B cell (primary cell): ENCODE measurements around the gene UBXN2A. TPM values are rescaled to one million over a fixed set of nuclear protein-coding genes. Genes with fewer than 3 reads are reported as not detected.

Experiments
- ATAC-seq: fragments of 200-7000 bp; cut with Tn5 transposase; one replicate; pipeline ENCODE4 v1.10.0; 2021; ENCODE audit warnings: low read depth, mild to moderate bottlenecking, moderate number of reproducible peaks, moderate library complexity
- CTCF ChIA-PET: fragments of 350-600 bp; sonication (Branson Sonifier 250); formaldehyde crosslinking; loops from one replicate; lab custom pipeline; 2021; ENCODE audit warnings: antibody characterized with exemption, inconsistent platforms; lab: Charles Lee
- POLR2A ChIA-PET: fragments of 350-600 bp; sonication (Branson Sonifier 250); formaldehyde crosslinking; loops from one replicate; lab custom pipeline; 2021; ENCODE audit warnings: antibody characterized with exemption; lab: Charles Lee
- DNase-seq: peaks from one replicate; pipeline ENCODE4 v3.0.0; 2013
- H2AFZ ChIP-seq: 2 replicates; pipeline ENCODE4 v1.6.1; 2012; ENCODE audit warnings: mild to moderate bottlenecking, low read depth, low read length; ENCODE audit not compliant: insufficient read depth, poor library complexity, severe bottlenecking
- H3K27ac ChIP-seq, 2 donors: 1 replicate in 1 of 2; 2 replicates in 1 of 2; pipeline ENCODE4 v1.5.1; 2012 to 2013; ENCODE audit warnings: low read length in 2 of 2, mild to moderate bottlenecking in 2 of 2, moderate library complexity in 1 of 2
- H3K27me3 ChIP-seq, 4 experiments: fragments of 200-600 bp in 1 of 4; sonication (generic) in 1 of 4; replicated peaks in 1 of 4; 1 replicate in 2 of 4; 2 replicates in 2 of 4; pipeline versions ENCODE4 v1.6.1 to v1.7.0; 2013 to 2016; ENCODE audit warnings: low read length in 3 of 4, mild to moderate bottlenecking in 2 of 4, mixed read lengths in 1 of 4, moderate library complexity in 1 of 4; ENCODE audit not compliant: insufficient read depth in 4 of 4, control insufficient read depth in 3 of 4; ENCODE audit errors: control extremely low read depth in 1 of 4
- H3K36me3 ChIP-seq, 2 experiments: replicated peaks in 1 of 2; 1 replicate in 1 of 2; 2 replicates in 1 of 2; pipeline versions ENCODE4 v1.6.1 to v1.7.1; 2013; ENCODE audit warnings: low read length in 1 of 2; ENCODE audit not compliant: insufficient read depth in 2 of 2, control insufficient read depth in 1 of 2; ENCODE audit errors: control extremely low read depth in 1 of 2, extremely low read depth in 1 of 2
- H3K4me1 ChIP-seq, 2 donors: fragments of 200-600 bp in 1 of 2; sonication (generic) in 1 of 2; 1 replicate in 1 of 2; 2 replicates in 1 of 2; pipeline versions ENCODE4 v1.5.1 to v1.6.1; 2013 to 2017; ENCODE audit warnings: low read length in 2 of 2; ENCODE audit not compliant: control insufficient read depth in 2 of 2, insufficient read depth in 2 of 2
- H3K4me2 ChIP-seq: replicated peaks from 2 replicates; pipeline ENCODE3; 2012; ENCODE audit warnings: mild to moderate bottlenecking, low read depth, low read length; ENCODE audit not compliant: poor library complexity, severe bottlenecking
- H3K4me3 ChIP-seq, 5 experiments: fragments of 200-600 bp in 1 of 5; sonication (generic) in 1 of 5; 1 replicate in 3 of 5; 2 replicates in 2 of 5; pipeline versions ENCODE4 v1.5.1 to v1.7.0; 2011 to 2016; ENCODE audit warnings: low read length in 4 of 5, mild to moderate bottlenecking in 4 of 5, low read depth in 2 of 5, control low read depth in 1 of 5, moderate library complexity in 1 of 5; ENCODE audit not compliant: insufficient read depth in 1 of 5; ENCODE audit errors: control extremely low read depth in 1 of 5, extremely low read depth in 1 of 5
- H3K79me2 ChIP-seq: fragments of 200-600 bp; sonication (generic); one replicate; pipeline ENCODE4 v1.6.0; 2016; ENCODE audit warnings: low read length; ENCODE audit not compliant: control insufficient read depth, insufficient read depth
- H3K9ac ChIP-seq: fragments of 200-600 bp; sonication (generic); 2 replicates; pipeline ENCODE4 v1.6.1; 2017; ENCODE audit warnings: mild to moderate bottlenecking, low read length, moderate library complexity
- H3K9me3 ChIP-seq, 3 donors: one replicate each; pipeline versions ENCODE4 v1.6.1 to v1.7.1; 2013; ENCODE audit warnings: low read length in 2 of 3; ENCODE audit not compliant: control insufficient read depth in 2 of 3, insufficient read depth in 1 of 3; ENCODE audit errors: control extremely low read depth in 1 of 3
- H4K20me1 ChIP-seq: 2 replicates; pipeline ENCODE4 v1.6.0; 2012; ENCODE audit warnings: mild to moderate bottlenecking, low read length; ENCODE audit not compliant: insufficient read depth, control insufficient read depth, poor library complexity, severe bottlenecking
- H3K27ac Mint-ChIP-seq: one replicate; pipeline ENCODE4 v1.8.0; 2021; ENCODE audit warnings: mixed read lengths
- H3K27me3 Mint-ChIP-seq: one replicate; pipeline ENCODE4 v1.8.0; 2021; ENCODE audit warnings: mixed read lengths
- H3K4me1 Mint-ChIP-seq: one replicate; pipeline ENCODE4 v1.8.0; 2021; ENCODE audit warnings: mixed read lengths
- H3K4me3 Mint-ChIP-seq: one replicate; pipeline ENCODE4 v1.8.0; 2021; ENCODE audit warnings: mixed read lengths
- H3K9me3 Mint-ChIP-seq: one replicate; pipeline ENCODE4 v1.8.0; 2022; ENCODE audit warnings: mixed read lengths; ENCODE audit not compliant: insufficient read depth
- EZH2 ChIP-seq: IDR thresholded peaks from 2 replicates; pipeline ENCODE4 v1.6.1; 2012; ENCODE audit warnings: borderline replicate concordance, low read depth, mild to moderate bottlenecking, moderate library complexity, low read length; ENCODE audit not compliant: insufficient read depth, poor library complexity, severe bottlenecking
- WGBS: methylation state at CpG from one replicate; pipeline ENCODE4 v1.1.5; 2013; ENCODE audit warnings: missing lambda C conversion rate; ENCODE audit not compliant: insufficient coverage; 5-methylcytosine and 5-hydroxymethylcytosine counted together
- intact Hi-C: fragments of 100-400 bp; cut with micrococcal nuclease; formaldehyde crosslinking; loops from one replicate; pipeline ENCODE4 v1.10.0; 2022
- polyA plus RNA-seq: library from polyadenylated mRNA; depleted of rRNA; stranded (reverse); fragments of >200 nt; gene quantifications from 2 replicates; pipeline ENCODE4 v1.2.3, GENCODE V29; 2012
- total RNA-seq, 2 donors: library from RNA; stranded (reverse); fragments of 120-200 nt in 1 of 2; gene quantifications; 1 replicate in 1 of 2; 2 replicates in 1 of 2; pipeline versions ENCODE4 v1.2.3 to v1.2.4, GENCODE V29; 2013 to 2022
- TF ChIP-seq, protein P1 (sequence below): fragments of 200-600 bp; IDR thresholded peaks from one replicate; pipeline ENCODE4 v1.8.0; 2022; ENCODE audit warnings: antibody characterized with exemption, mild to moderate bottlenecking

The UBXN2A gene
- total and polyA plus RNA-seq, 2 donors (not counting 1 experiment from before 2014, with no cell fraction given) = 2.8 to 13.4 TPM

DNA sequence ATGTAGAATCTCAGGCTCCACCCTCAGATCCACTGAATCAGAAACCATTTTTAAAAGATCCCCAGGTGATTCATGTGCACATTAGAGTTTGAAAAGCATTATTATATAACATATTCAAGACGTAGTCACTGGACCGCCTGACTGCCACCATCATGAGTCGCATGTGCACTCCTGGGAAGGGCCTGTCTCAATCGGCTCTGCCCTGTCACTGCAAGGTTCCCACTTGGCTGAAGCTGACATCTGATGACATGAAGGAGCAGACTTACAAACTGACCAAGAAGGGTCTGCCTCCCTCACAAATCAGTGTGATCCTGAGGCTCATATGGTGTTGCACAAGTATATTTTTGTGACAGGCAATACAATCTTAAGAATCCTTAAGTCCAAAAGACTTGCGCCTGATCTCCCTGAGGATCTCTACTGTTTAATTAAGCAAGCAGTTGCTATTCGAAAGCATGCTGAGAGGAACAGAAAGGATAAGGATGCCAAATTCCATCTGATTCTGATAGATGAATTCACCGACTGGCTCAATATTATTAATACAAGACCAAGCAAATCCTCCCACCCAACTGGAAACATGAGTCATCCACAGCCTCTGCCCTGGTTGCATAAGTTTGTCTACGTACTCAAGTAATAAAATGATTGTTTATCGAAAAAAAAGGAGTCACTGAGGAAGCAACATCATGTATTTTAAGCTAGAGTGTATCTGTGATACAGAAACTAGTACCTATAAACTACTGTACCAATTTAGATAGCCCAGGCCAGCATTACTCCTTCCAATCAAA, 39.5 kb upstream of the UBXN2A start:
- 100% methylated on average over 3 of the region's 9 CpGs for WGBS
- Histone ChIP-seq H3K4me2 (no peak overlapping the region), H3K4me1 (peaks cover 0 to 11% of the 10 kb centered on the region in 2 donors), H4K20me1 (peaks cover 62% of the 10 kb centered on the region), H3K27ac (no peak overlapping the region), H3K27me3 (no peaks in the 10 kb centered on the region), H3K36me3 (no peaks in the 10 kb centered on the region), H3K4me3 (no peak overlapping the region), H3K79me2 (peaks cover 88% of the 10 kb centered on the region), H3K9ac (no peak overlapping the region), H3K9me3 (peaks cover 3 to 9% (median 5%) of the 10 kb centered on the region in 3 donors), H2AFZ (no peak overlapping the region)
- Mint-ChIP-seq H3K9me3 (peaks cover 3% of the 10 kb centered on the region), H3K4me1 (peaks cover 44% of the 10 kb centered on the region), H3K27ac (no peak overlapping the region), H3K27me3 (no peaks in the 10 kb centered on the region), H3K4me3 (no peak overlapping the region)
- DNase-seq = no peak
- intact Hi-C loops = no loop called here
- ChIA-PET CTCF (interaction anchor here (0.6 to 2.2 kb wide), 3 partner anchors 17 to 184 kb away, joined by 3 to 5 read pairs (median 3); partner anchors contain the start of genes ATAD2B and TP53I3), POLR2A (no interaction called here)
- ATAC-seq = no peak
- no peak for TF ChIP-seq EZH2
- TF ChIP-seq, protein P1, sequence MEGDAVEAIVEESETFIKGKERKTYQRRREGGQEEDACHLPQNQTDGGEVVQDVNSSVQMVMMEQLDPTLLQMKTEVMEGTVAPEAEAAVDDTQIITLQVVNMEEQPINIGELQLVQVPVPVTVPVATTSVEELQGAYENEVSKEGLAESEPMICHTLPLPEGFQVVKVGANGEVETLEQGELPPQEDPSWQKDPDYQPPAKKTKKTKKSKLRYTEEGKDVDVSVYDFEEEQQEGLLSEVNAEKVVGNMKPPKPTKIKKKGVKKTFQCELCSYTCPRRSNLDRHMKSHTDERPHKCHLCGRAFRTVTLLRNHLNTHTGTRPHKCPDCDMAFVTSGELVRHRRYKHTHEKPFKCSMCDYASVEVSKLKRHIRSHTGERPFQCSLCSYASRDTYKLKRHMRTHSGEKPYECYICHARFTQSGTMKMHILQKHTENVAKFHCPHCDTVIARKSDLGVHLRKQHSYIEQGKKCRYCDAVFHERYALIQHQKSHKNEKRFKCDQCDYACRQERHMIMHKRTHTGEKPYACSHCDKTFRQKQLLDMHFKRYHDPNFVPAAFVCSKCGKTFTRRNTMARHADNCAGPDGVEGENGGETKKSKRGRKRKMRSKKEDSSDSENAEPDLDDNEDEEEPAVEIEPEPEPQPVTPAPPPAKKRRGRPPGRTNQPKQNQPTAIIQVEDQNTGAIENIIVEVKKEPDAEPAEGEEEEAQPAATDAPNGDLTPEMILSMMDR = no peak
